Measurements from ENCODE around the gene FNTB. TPM values are rescaled to one million over a fixed set of nuclear protein-coding genes. Genes with fewer than 3 reads are reported as not detected.

Gene FNTB
- total RNA-seq, 1 donor from 2014 or later: 19.9 TPM

DNA sequence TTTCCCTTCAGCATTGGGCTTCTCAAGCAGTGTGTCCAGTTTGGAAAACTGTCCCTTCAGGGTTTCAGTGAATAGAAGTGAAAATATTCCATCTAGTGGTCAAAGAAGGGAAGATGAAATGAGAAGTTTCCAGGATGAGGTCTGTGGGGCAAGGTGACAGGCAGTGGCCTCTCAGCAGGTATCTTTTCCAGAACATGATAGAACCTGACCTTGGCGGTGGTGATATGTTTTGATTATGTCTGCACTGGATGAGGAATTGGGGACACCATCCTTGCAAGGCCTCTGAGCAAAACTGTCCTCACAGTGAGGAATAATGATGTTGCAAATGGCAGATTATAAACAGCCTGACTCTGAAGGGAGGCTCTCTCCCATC lies 48.9 kb upstream of the FNTB start:
- Mint-ChIP-seq H3K27ac (ENCODE audit: unreplicated experiment) (no peak overlapping the region), H3K9me3 (ENCODE audit: unreplicated experiment) (no peaks in the 10 kb centered on the region), H3K36me3 (ENCODE audit: low read depth, unreplicated experiment) (peaks cover 5% of the 10 kb centered on the region), H3K4me1 (ENCODE audit: low read depth, unreplicated experiment) (peaks cover 2% of the 10 kb centered on the region), H3K4me3 (ENCODE audit: unreplicated experiment) (no peak overlapping the region), H3K27me3 (ENCODE audit: low read depth, unreplicated experiment) (no peaks in the 10 kb centered on the region)
- Histone ChIP-seq H3K79me2 (ENCODE audit: insufficient read depth, low read length) (no peaks in the 10 kb centered on the region), H3K27me3 (ENCODE audit: insufficient read depth, low read length) (no peaks in the 10 kb centered on the region), H3K4me1 (ENCODE audit: insufficient read depth, low read length) (no peaks in the 10 kb centered on the region), H3K4me3 (ENCODE audit: insufficient read depth, low read depth, low read length) (no peak overlapping the region), H3K27ac (ENCODE audit: low read depth, low read length) (no peak overlapping the region), H3K9ac (ENCODE audit: low read length) (no peak overlapping the region), H2AFZ (ENCODE audit: low read depth, low read length) (no peak overlapping the region), H3K4me2 (ENCODE audit: low read length) (no peak overlapping the region), H4K20me1 (ENCODE audit: insufficient read depth, low read length) (peaks cover 27% of the 10 kb centered on the region), H3K9me3 (ENCODE audit: insufficient read depth, low read depth, low read length) (no peaks in the 10 kb centered on the region), H3K36me3 (ENCODE audit: insufficient read depth, low read length) (peaks cover 6% of the 10 kb centered on the region)
- FAIRE-seq (no peak), DNase-seq (ENCODE audit: low read depth) (no peak)
- no peak for TF ChIP-seq EZH2 (IDR thresholded peaks at IDR 0.05; ENCODE audit: insufficient read depth, low read length)
- TF ChIP-seq, protein P1, sequence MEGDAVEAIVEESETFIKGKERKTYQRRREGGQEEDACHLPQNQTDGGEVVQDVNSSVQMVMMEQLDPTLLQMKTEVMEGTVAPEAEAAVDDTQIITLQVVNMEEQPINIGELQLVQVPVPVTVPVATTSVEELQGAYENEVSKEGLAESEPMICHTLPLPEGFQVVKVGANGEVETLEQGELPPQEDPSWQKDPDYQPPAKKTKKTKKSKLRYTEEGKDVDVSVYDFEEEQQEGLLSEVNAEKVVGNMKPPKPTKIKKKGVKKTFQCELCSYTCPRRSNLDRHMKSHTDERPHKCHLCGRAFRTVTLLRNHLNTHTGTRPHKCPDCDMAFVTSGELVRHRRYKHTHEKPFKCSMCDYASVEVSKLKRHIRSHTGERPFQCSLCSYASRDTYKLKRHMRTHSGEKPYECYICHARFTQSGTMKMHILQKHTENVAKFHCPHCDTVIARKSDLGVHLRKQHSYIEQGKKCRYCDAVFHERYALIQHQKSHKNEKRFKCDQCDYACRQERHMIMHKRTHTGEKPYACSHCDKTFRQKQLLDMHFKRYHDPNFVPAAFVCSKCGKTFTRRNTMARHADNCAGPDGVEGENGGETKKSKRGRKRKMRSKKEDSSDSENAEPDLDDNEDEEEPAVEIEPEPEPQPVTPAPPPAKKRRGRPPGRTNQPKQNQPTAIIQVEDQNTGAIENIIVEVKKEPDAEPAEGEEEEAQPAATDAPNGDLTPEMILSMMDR (IDR thresholded peaks at IDR 0.05; ENCODE audit: insufficient read depth, low read depth, low read length): peak; percentile 32

- H3K4me2 ChIP-seq (ENCODE audit: low read length): no peak overlapping the region
- H3K4me1 ChIP-seq (ENCODE audit: insufficient read depth, low read length): no peaks in the 10 kb centered on the region
- H3K27me3 Mint-ChIP-seq (ENCODE audit: low read depth, unreplicated experiment): no peaks in the 10 kb centered on the region
- no peak overlapping the region for H3K4me3 ChIP-seq (ENCODE audit: insufficient read depth, low read depth, low read length)
- no peak overlapping the region for H3K4me3 Mint-ChIP-seq (ENCODE audit: unreplicated experiment)
- no peaks in the 10 kb centered on the region for H3K9me3 Mint-ChIP-seq (ENCODE audit: unreplicated experiment)
- no peaks in the 10 kb centered on the region for H3K9me3 ChIP-seq (ENCODE audit: insufficient read depth, low read depth, low read length)
- no peak for DNase-seq (ENCODE audit: low read depth)
- H3K27ac Mint-ChIP-seq (ENCODE audit: unreplicated experiment): no peak overlapping the region
- H3K36me3 ChIP-seq (ENCODE audit: insufficient read depth, low read length): no peaks in the 10 kb centered on the region
- no peaks in the 10 kb centered on the region for H3K27me3 ChIP-seq (ENCODE audit: insufficient read depth, low read length)
- peaks cover 13% of the 10 kb centered on the region for H3K36me3 Mint-ChIP-seq (ENCODE audit: low read depth, unreplicated experiment)
- TF ChIP-seq, protein P1 (IDR thresholded peaks at IDR 0.05; ENCODE audit: insufficient read depth, low read depth, low read length): no peak
- TF ChIP-seq EZH2 (IDR thresholded peaks at IDR 0.05; ENCODE audit: insufficient read depth, low read length): no peak
- H3K9ac ChIP-seq (ENCODE audit: low read length): no peak overlapping the region
- H3K79me2 ChIP-seq (ENCODE audit: insufficient read depth, low read length): no peaks in the 10 kb centered on the region
- peaks cover 27% of the 10 kb centered on the region for H4K20me1 ChIP-seq (ENCODE audit: insufficient read depth, low read length)
- FAIRE-seq: no peak
- H2AFZ ChIP-seq (ENCODE audit: low read depth, low read length): no peak overlapping the region
- H3K4me1 Mint-ChIP-seq (ENCODE audit: low read depth, unreplicated experiment): peaks cover 2% of the 10 kb centered on the region
- no peak overlapping the region for H3K27ac ChIP-seq (ENCODE audit: low read depth, low read length)
Observed at GRCh38 chr14:64938972-64939816, 47.5 kb upstream of the FNTB start.

- Histone ChIP-seq H4K20me1 (ENCODE audit: insufficient read depth, low read length) (peaks cover 23% of the 10 kb centered on the region), H3K4me3 (ENCODE audit: insufficient read depth, low read depth, low read length) (no peak overlapping the region), H3K4me2 (ENCODE audit: low read length) (no peak overlapping the region), H3K9ac (ENCODE audit: low read length) (no peak overlapping the region), H3K27me3 (ENCODE audit: insufficient read depth, low read length) (no peaks in the 10 kb centered on the region), H3K27ac (ENCODE audit: low read depth, low read length) (no peak overlapping the region), H3K4me1 (ENCODE audit: insufficient read depth, low read length) (no peaks in the 10 kb centered on the region), H3K79me2 (ENCODE audit: insufficient read depth, low read length) (no peaks in the 10 kb centered on the region), H2AFZ (ENCODE audit: low read depth, low read length) (no peak overlapping the region), H3K36me3 (ENCODE audit: insufficient read depth, low read length) (no peaks in the 10 kb centered on the region), H3K9me3 (ENCODE audit: insufficient read depth, low read depth, low read length) (no peaks in the 10 kb centered on the region)
- Mint-ChIP-seq H3K9me3 (ENCODE audit: unreplicated experiment) (no peaks in the 10 kb centered on the region), H3K27me3 (ENCODE audit: low read depth, unreplicated experiment) (no peaks in the 10 kb centered on the region), H3K4me1 (ENCODE audit: low read depth, unreplicated experiment) (peaks cover 2% of the 10 kb centered on the region), H3K27ac (ENCODE audit: unreplicated experiment) (no peak overlapping the region), H3K4me3 (ENCODE audit: unreplicated experiment) (no peak overlapping the region), H3K36me3 (ENCODE audit: low read depth, unreplicated experiment) (peaks cover 13% of the 10 kb centered on the region)
- DNase-seq (ENCODE audit: low read depth) (no peak), FAIRE-seq (no peak)
- TF ChIP-seq, protein P1 (IDR thresholded peaks at IDR 0.05; ENCODE audit: insufficient read depth, low read depth, low read length): no peak
- no peak for TF ChIP-seq EZH2 (IDR thresholded peaks at IDR 0.05; ENCODE audit: insufficient read depth, low read length)
Observed at GRCh38 chr14:64939817-64940190, 46.9 kb upstream of the FNTB start.

Measured in astrocyte (in vitro differentiated cells and primary cell).